IMR-90 (cell line): ENCODE results near the gene PAXX. TPM values are rescaled to one million over a fixed set of nuclear protein-coding genes. Genes with fewer than 3 reads are reported as not detected.

Experiments
- ATAC-seq: fragments of 200-7000 bp; cut with Tn5 transposase; 2 replicates; pipeline ENCODE4 v1.9.1; 2020; ENCODE audit warnings: low read depth, mild to moderate bottlenecking, moderate library complexity
- BruUV-seq: library from RNA; stranded (reverse); fragments of 400-500 nt; replicated peaks from 2 replicates; lab custom pipeline; 2021; lab: Mats Ljungman, UMichigan
- CTCF ChIA-PET: fragments of 300-600 bp; formaldehyde crosslinking; extraction: SDS; loops from one replicate; lab custom pipeline; 2021; ENCODE audit warnings: antibody characterized with exemption; lab: Yijun Ruan, JAX
- POLR2A ChIA-PET: fragments of 300-600 bp; sonication (Branson Sonifier 250); formaldehyde crosslinking; loops from one replicate; lab custom pipeline; 2022; ENCODE audit warnings: antibody characterized with exemption; ENCODE audit not compliant: unreplicated experiment; lab: Charles Lee
- DNase-seq: peaks from one replicate; pipeline ENCODE4 v3.0.0; 2013
- H2AFZ ChIP-seq: replicated peaks from 2 replicates; pipeline ENCODE3; 2013; ENCODE audit warnings: low read length, mild to moderate bottlenecking; ENCODE audit not compliant: poor library complexity
- H2AK5ac ChIP-seq: 2 replicates; pipeline ENCODE4 v1.6.1; 2013; ENCODE audit warnings: low read depth, low read length, inconsistent platforms
- H2AK9ac ChIP-seq: replicated peaks from 2 replicates; pipeline ENCODE3; 2013; ENCODE audit warnings: mild to moderate bottlenecking, low read depth, low read length, moderate library complexity; ENCODE audit not compliant: poor library complexity
- H2BK120ac ChIP-seq: 2 replicates; pipeline ENCODE4 v1.6.1; 2013; ENCODE audit warnings: low read depth, low read length, inconsistent platforms
- H2BK15ac ChIP-seq: 3 replicates; pipeline ENCODE4 v1.6.1; 2013; ENCODE audit warnings: low read depth, low read length, inconsistent platforms
- H2BK20ac ChIP-seq: 2 replicates; pipeline ENCODE4 v1.6.1; 2013; ENCODE audit warnings: low read depth, mild to moderate bottlenecking, inconsistent platforms, low read length, moderate library complexity
- H2BK5ac ChIP-seq: 2 replicates; pipeline ENCODE4 v1.6.1; 2013; ENCODE audit warnings: mild to moderate bottlenecking, low read depth, low read length, inconsistent platforms; ENCODE audit not compliant: poor library complexity, severe bottlenecking
- H3K14ac ChIP-seq: replicated peaks from 2 replicates; pipeline ENCODE4 v1.6.1; 2013; ENCODE audit warnings: low read depth, low read length, inconsistent platforms
- H3K18ac ChIP-seq: 2 replicates; pipeline ENCODE4 v1.6.1; 2013; ENCODE audit warnings: low read depth, low read length, control low read depth
- H3K23ac ChIP-seq: 2 replicates; pipeline ENCODE4 v1.6.1; 2013; ENCODE audit warnings: low read depth, low read length, inconsistent platforms
- H3K27ac ChIP-seq: 2 replicates; pipeline ENCODE4 v1.5.1; 2013; ENCODE audit warnings: mild to moderate bottlenecking, control low read depth, low read length; ENCODE audit not compliant: insufficient read depth
- H3K27me3 ChIP-seq: 2 replicates; pipeline ENCODE4 v1.6.1; 2013; ENCODE audit warnings: low read length; ENCODE audit not compliant: control insufficient read depth, insufficient read depth
- H3K36me3 ChIP-seq: 2 replicates; pipeline ENCODE4 v1.6.1; 2013; ENCODE audit warnings: low read length, mixed read lengths; ENCODE audit not compliant: control insufficient read depth, insufficient read depth
- H3K4ac ChIP-seq: 2 replicates; pipeline ENCODE4 v1.6.1; 2013; ENCODE audit warnings: low read depth, low read length, inconsistent platforms
- H3K4me1 ChIP-seq: 2 replicates; pipeline ENCODE4 v1.6.1; 2013; ENCODE audit warnings: low read length, mixed read lengths; ENCODE audit not compliant: control insufficient read depth, insufficient read depth
- H3K4me2 ChIP-seq: 2 replicates; pipeline ENCODE4 v1.6.1; 2013; ENCODE audit warnings: low read depth, mild to moderate bottlenecking, control low read depth, low read length, moderate library complexity
- H3K4me3 ChIP-seq: 2 replicates; pipeline ENCODE4 v1.5.1; 2013; ENCODE audit warnings: low read depth, mild to moderate bottlenecking, control low read depth, low read length, moderate library complexity; ENCODE audit not compliant: insufficient read depth
- H3K56ac ChIP-seq: 2 replicates; pipeline ENCODE4 v1.6.1; 2013; ENCODE audit warnings: low read length, inconsistent platforms; ENCODE audit not compliant: insufficient read depth; ENCODE audit errors: extremely low read depth
- H3K79me1 ChIP-seq, 2 experiments: 2 replicates each; pipeline ENCODE4 v1.6.1; 2013; ENCODE audit warnings: low read length in 2 of 2, inconsistent platforms in 1 of 2, low read depth in 1 of 2
- H3K9ac ChIP-seq: 2 replicates; pipeline ENCODE4 v1.6.1; 2013; ENCODE audit warnings: low read depth, low read length, control low read depth
- H3K9me1 ChIP-seq: 2 replicates; pipeline ENCODE4 v1.6.1; 2013; ENCODE audit warnings: low read length, inconsistent platforms; ENCODE audit not compliant: insufficient read depth
- H3K9me3 ChIP-seq: 2 replicates; pipeline ENCODE4 v1.6.1; 2013; ENCODE audit warnings: low read length; ENCODE audit not compliant: control insufficient read depth, insufficient read depth
- H4K20me1 ChIP-seq: 2 replicates; pipeline ENCODE4 v1.6.1; 2013; ENCODE audit warnings: low read length, inconsistent platforms; ENCODE audit not compliant: insufficient read depth
- H4K5ac ChIP-seq: 2 replicates; pipeline ENCODE4 v1.6.1; 2013; ENCODE audit warnings: mild to moderate bottlenecking, low read depth, low read length, control low read depth
- H4K8ac ChIP-seq, 2 experiments: 2 replicates each; pipeline ENCODE4 v1.6.1; 2013; ENCODE audit warnings: low read depth in 2 of 2, low read length in 2 of 2, control low read depth in 1 of 2, inconsistent platforms in 1 of 2
- H4K91ac ChIP-seq: 2 replicates; pipeline ENCODE4 v1.6.1; 2013; ENCODE audit warnings: low read depth, low read length, inconsistent platforms; ENCODE audit not compliant: insufficient read depth
- BHLHE40 ChIP-seq: fragments of 150-350 bp; IDR thresholded peaks from 2 replicates; pipeline ENCODE4 v1.6.1; 2016; ENCODE audit warnings: mild to moderate bottlenecking, low read depth, low read length
- CEBPB ChIP-seq: IDR thresholded peaks from 2 replicates; pipeline ENCODE4 v1.6.1; 2012; ENCODE audit warnings: low read depth, low read length, improper control_type of control experiment
- CHD1 ChIP-seq: IDR thresholded peaks from 2 replicates; pipeline ENCODE4 v1.6.1; 2012; ENCODE audit warnings: low read depth, low read length, improper control_type of control experiment
- CTCF ChIP-seq: conservative IDR thresholded peaks from 2 replicates; pipeline ENCODE4 v1.5.1; 2012; ENCODE audit warnings: mild to moderate bottlenecking, low read depth, low read length, improper control_type of control experiment
- ELK1 ChIP-seq: fragments of 150-350 bp; IDR thresholded peaks from 2 replicates; pipeline ENCODE4 v1.6.1; 2016; ENCODE audit warnings: low read depth, mild to moderate bottlenecking, low read length, moderate library complexity, borderline replicate concordance
- FOS ChIP-seq: fragments of 150-350 bp; IDR thresholded peaks from 2 replicates; pipeline ENCODE4 v1.6.1; 2016; ENCODE audit warnings: low read depth, low read length
- MAFK ChIP-seq: IDR thresholded peaks from 2 replicates; pipeline ENCODE4 v1.6.1; 2012; ENCODE audit warnings: low read depth, low read length, improper control_type of control experiment
- MAZ ChIP-seq: IDR thresholded peaks from 2 replicates; pipeline ENCODE4 v1.6.1; 2012; ENCODE audit warnings: low read depth, mild to moderate bottlenecking, low read length, improper control_type of control experiment, moderate library complexity, borderline replicate concordance
- MXI1 ChIP-seq: IDR thresholded peaks from 2 replicates; pipeline ENCODE4 v1.6.1; 2012; ENCODE audit warnings: low read depth, mild to moderate bottlenecking, low read length, moderate library complexity, borderline replicate concordance
- NFE2L2 ChIP-seq: fragments of 150-350 bp; IDR thresholded peaks from 2 replicates; pipeline ENCODE4 v1.6.1; 2016; ENCODE audit warnings: low read depth, mild to moderate bottlenecking, low read length
- POLR2A ChIP-seq: IDR thresholded peaks from 2 replicates; pipeline ENCODE4 v1.6.1; 2012; ENCODE audit warnings: mild to moderate bottlenecking, low read depth, low read length
- RAD21 ChIP-seq: IDR thresholded peaks from 2 replicates; pipeline ENCODE4 v1.6.1; 2012; ENCODE audit warnings: low read length, improper control_type of control experiment
- RCOR1 ChIP-seq: IDR thresholded peaks from 2 replicates; pipeline ENCODE4 v1.6.1; 2012; ENCODE audit warnings: mild to moderate bottlenecking, low read length, improper control_type of control experiment; ENCODE audit not compliant: insufficient replicate concordance
- RFX5 ChIP-seq: IDR thresholded peaks from 2 replicates; pipeline ENCODE4 v1.8.0; 2012; ENCODE audit warnings: low read depth, mild to moderate bottlenecking, low read length, moderate library complexity
- SMC3 ChIP-seq: fragments of 150-350 bp; IDR thresholded peaks from 2 replicates; pipeline ENCODE4 v1.6.1; 2016; ENCODE audit warnings: low read depth, mild to moderate bottlenecking, antibody characterized with exemption, low read length, moderate library complexity
- USF2 ChIP-seq: fragments of 150-350 bp; IDR thresholded peaks from 2 replicates; pipeline ENCODE4 v1.6.1; 2017; ENCODE audit warnings: mild to moderate bottlenecking, antibody characterized with exemption, low read length, low read depth
- WGBS, 2 experiments: methylation state at CpG; one replicate each; pipeline versions ENCODE4 v1.1.5 to v1.1.7; 2013; ENCODE audit warnings: missing lambda C conversion rate in 2 of 2; ENCODE audit not compliant: insufficient read length in 1 of 2; ENCODE audit errors: extremely low coverage in 2 of 2; 5-methylcytosine and 5-hydroxymethylcytosine counted together
- dilution Hi-C: fragments of 300-500 bp; cut with HindIII; formaldehyde crosslinking; loops from one replicate; pipeline ENCODE4 v1.14.3; 2018; ENCODE audit warnings: low sequenced_read_pairs; ENCODE audit not compliant: unreplicated experiment
- in situ Hi-C: fragments of 300-500 bp; cut with MboI; formaldehyde crosslinking; loops from 3 replicates; pipeline ENCODE4 v1.14.3; 2019; ENCODE audit warnings: low sequenced_read_pairs, inconsistent platforms, mixed read lengths
- intact Hi-C: fragments of 100-400 bp; cut with micrococcal nuclease; formaldehyde crosslinking; loops from 2 replicates; pipeline ENCODE4 v1.10.0; 2022
- polyA plus RNA-seq, 3 experiments: library from polyadenylated mRNA; depleted of rRNA; stranded (reverse); fragments of >200 nt; gene quantifications; 2 replicates each; pipeline ENCODE4 v1.2.3, GENCODE V29; 2012; ENCODE audit warnings: low replicate concordance in 1 of 3
- total RNA-seq: library from RNA; depleted of rRNA; stranded (reverse); fragments of >200 nt; gene quantifications from 2 replicates; pipeline ENCODE4 v1.2.3, GENCODE V29; 2012

The PAXX gene
- total and polyA plus RNA-seq, 2 of the 4 experiments (the other 2 are of a cell fraction), result 5.7 to 24.6 TPM

- Histone ChIP-seq H3K4ac (no peak overlapping the region), H3K79me1 (peaks cover 0 to 7% of the 10 kb centered on the region in 2 experiments; a peak in 2 of 4 replicates), H4K91ac (no peak overlapping the region), H4K8ac (no peak overlapping the region), H3K4me1 (peaks cover 5% of the 10 kb centered on the region), H3K9me3 (no peaks in the 10 kb centered on the region), H3K18ac (no peak overlapping the region), H2AFZ (peak overlapping the region; percentile 11), H2BK5ac (no peak overlapping the region), H4K5ac (no peak overlapping the region), H3K14ac (no peak overlapping the region), H3K4me3 (no peak overlapping the region), H2BK120ac (no peak overlapping the region), H2BK15ac (no peak overlapping the region), H2AK5ac (no peak overlapping the region), H3K27ac (no peak overlapping the region), H3K23ac (no peak overlapping the region), H3K9me1 (peaks cover 4% of the 10 kb centered on the region; the same call in 1 of the 2 replicates), H2AK9ac (peak overlapping the region; percentile 65), H3K56ac (no peak overlapping the region), H3K36me3 (no peaks in the 10 kb centered on the region), H3K27me3 (peaks cover 2% of the 10 kb centered on the region; the same call in 1 of the 2 replicates), H3K9ac (no peak overlapping the region), H4K20me1 (no peaks in the 10 kb centered on the region; the same call in 1 of the 2 replicates), H2BK20ac (no peak overlapping the region), H3K4me2 (no peak overlapping the region)
- TF ChIP-seq CHD1 (no peak), NFE2L2 (no peak), USF2 (no peak), RFX5 (no peak), POLR2A (no peak), RCOR1 (no peak), CEBPB (no peak), ELK1 (no peak), FOS (no peak), MAZ (no peak), BHLHE40 (no peak), CTCF (no peak), SMC3 (no peak), MAFK (no peak), MXI1 (no peak), RAD21 (no peak)
- 46% methylated on average over 6 of the region's 15 CpGs; no CpG with 5 or more reads in 1 of the 2 experiments for WGBS, 2 experiments
- ChIA-PET POLR2A (no interaction called here), CTCF (interaction anchor here (0.5 to 1.4 kb wide), 9 partner anchors 16 to 187 kb away, joined by 3 to 9 read pairs (median 4); partner anchors contain the start of genes AJM1, NPDC1, PAXX and SAPCD2)
- in situ Hi-C loops, result loop anchor here (10.0 kb wide), 1 partner anchor 245 kb away; no protein-coding TSS in a partner anchor
- DNase-seq (no peak), ATAC-seq (no peak)
- dilution Hi-C loops, result no loop called here
- BruUV-seq, result no TSS peak
- intact Hi-C loops, result no loop called here
Measured at GRCh38 chr9:137030006-137030405, 37.8 kb downstream of the PAXX start.
